GM12801 (cell line): ENCODE results near the gene GOLT1A.

ENCODE experiments used
- CTCF ChIP-seq: IDR thresholded peaks from one replicate; pipeline ENCODE4 v1.5.1; 2011; ENCODE audit warnings: control low read depth; ENCODE audit not compliant: insufficient read length; ENCODE audit errors: extremely low read depth

Gene GOLT1A

GRCh38 chr1:204242920-204243319, 29.1 kb upstream of the GOLT1A start:
- TF ChIP-seq CTCF: no peak

- no peak for TF ChIP-seq CTCF
These were observed 28.1 kb upstream of the GOLT1A start for GRCh38 chr1:204241914-204242313.

GRCh38 chr1:204241050-204241449, 27.3 kb upstream of the GOLT1A start:
- TF ChIP-seq CTCF: no peak

DNA sequence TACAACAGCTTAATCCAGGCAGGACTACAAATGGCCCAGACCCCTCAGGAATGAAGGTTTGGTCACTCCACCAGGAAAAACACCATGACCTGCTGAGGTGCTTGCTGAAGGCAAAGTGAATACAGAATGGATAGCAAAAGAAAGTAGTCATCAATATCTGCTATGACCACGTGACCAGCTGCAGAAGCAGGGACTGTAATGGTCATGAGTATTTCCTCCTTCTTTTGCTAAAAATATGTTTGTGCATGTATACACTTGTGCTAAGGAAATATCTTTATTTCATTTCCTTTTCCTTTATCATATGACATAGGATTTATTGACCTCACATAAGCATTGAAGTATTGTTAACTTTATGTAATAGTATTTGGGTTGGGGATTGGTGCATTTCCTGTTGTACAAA, 26.4 kb upstream of the GOLT1A start:
- TF ChIP-seq CTCF: no peak

DNA sequence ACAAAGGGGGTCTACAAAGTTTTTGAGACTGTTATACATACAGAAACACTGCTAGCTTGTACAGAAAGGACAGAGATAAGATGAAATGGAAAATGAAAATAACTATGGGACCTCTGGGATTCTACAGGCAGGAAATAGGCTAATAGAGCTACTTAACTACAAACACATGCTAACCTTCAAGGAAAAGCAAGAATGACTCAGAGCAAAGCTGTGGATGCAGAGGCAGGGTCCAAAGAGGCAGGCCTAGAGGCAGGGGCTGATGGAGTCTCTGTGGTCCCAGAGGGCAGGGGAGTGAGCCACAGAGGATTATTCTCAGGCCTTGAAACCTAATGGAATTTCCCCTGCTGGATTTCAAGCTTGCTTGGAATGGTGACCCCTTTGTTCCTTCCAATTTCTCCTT, 18.7 kb upstream of the GOLT1A start:
- TF ChIP-seq CTCF: no peak

- no peak for TF ChIP-seq CTCF
These were observed 16.4 kb upstream of the GOLT1A start for GRCh38 chr1:204230211-204230610.

DNA sequence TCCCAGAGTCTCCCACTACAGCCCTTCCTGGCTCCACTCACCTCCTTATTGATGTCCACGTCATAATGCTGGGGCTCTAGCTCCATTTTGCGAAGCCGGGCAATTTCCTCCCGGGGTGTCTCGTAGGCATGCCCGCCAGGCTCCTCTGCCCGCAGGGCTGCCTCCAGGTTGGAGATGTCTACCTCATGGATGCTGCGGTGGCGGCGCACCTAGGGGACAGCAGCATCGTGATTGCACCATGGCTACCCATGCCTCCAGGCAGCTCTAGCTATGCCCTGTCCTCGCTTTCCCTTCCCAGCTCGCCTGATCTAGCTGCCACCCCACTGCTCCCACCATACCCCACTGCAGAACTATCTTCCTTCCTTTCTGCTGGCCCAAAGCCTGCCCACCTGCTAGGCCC, 15.1 kb upstream of the GOLT1A start:
- TF ChIP-seq CTCF: no peak
